UCSD-AML1 (cell line): ENCODE data around the gene ATP8B1.

Source experiments
- DNase-seq: peaks from one replicate; lab custom pipeline; 2025; ENCODE audit not compliant: unreplicated experiment; lab: John Stamatoyannopoulos, UW

Gene ATP8B1

GRCh38 chr18:57794951-57795728 lies 8.0 kb downstream of the ATP8B1 start:
- no peak for DNase-seq

DNA sequence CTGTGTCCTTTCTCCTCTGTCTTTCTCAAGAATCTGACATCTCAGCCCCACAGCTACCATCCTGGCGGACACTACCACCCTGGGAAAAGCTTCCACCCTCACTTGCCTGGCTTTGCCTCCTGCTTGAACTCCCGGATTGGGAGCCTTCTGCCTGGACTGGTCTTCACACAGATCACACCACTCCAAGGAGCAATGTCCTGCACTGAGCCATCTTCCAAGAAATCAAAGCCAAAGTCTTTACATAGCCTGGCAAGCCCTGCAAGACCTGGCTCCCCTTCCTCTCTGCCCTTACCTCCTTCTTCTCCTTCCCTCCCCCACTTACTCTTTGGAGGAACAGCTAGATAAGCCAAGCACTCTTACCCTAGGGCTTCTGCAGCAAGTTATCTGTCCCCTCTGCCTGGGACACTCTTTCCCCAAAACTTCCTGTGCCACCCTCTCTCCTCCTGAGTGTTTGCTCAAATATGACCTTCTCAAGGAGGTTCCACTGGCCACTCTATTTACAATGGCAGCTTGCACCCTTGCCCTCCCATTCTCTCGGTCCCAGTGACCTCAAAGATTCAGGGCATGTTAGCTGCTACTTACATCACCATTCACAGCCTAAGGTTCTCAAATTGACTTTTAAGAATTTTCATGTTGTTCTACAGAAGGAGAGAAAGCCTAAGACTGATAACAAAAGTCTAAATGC lies 9.7 kb downstream of the ATP8B1 start:
- no peak for DNase-seq

DNA sequence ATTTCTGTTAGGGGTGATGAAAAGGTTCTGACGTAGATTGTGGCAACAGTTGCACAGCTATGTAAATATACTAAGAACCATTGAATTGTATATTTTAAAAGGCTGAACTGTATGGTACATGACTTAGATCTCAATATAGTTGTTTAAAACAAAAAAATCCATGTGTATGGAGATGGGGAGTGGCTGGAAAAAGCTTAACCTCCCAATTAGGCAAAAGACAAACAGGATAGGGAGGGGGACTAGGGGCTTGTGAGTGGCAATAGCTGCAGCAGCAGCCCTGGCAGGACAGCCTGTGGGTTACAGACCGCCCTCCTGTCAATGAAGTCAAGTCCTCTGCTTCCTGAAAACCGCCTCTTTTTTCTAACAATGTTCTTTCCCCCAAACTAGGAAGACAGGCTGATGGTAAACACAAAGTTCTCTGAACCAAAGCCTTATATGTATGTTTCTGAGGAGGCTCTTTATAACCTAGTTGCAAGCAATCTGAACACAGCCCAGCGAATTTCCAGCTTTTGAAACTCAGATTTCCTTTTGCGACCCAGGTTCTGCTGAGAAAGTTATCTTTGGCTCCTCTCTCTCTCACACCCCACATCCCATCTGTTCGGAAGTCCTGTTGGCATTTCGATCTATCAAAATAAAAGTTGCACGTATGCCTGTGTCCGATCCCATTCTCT lies 10.3 kb downstream of the ATP8B1 start:
- no peak for DNase-seq

- no peak for DNase-seq
These were observed 11.2 kb downstream of the ATP8B1 start for GRCh38 chr18:57791911-57792310.

GRCh38 chr18:57791192-57791591 lies 11.9 kb downstream of the ATP8B1 start:
- no peak for DNase-seq

- no peak for DNase-seq
These were observed 12.8 kb downstream of the ATP8B1 start for GRCh38 chr18:57790316-57790715.

- no peak for DNase-seq
These were observed 13.4 kb downstream of the ATP8B1 start for GRCh38 chr18:57789759-57790158.

DNA sequence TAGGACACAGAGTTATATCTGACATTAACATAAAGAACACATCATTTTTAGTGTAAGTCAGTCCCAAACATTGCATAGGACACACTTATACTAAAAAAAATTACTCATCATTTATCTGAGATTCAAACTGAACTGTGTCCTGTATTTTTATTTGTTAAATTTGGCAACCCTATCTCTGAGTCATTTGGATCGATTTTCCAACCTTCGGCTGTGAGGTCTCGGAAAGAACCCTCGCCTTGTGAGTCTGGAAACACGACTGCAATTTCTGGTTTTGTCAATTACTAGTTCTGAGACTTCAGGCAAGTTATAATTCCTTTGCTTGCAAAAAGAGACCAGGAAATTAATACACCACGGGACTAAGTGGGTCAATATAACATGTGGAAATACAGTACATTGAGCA lies 14.0 kb downstream of the ATP8B1 start:
- DNase-seq = no peak

DNA sequence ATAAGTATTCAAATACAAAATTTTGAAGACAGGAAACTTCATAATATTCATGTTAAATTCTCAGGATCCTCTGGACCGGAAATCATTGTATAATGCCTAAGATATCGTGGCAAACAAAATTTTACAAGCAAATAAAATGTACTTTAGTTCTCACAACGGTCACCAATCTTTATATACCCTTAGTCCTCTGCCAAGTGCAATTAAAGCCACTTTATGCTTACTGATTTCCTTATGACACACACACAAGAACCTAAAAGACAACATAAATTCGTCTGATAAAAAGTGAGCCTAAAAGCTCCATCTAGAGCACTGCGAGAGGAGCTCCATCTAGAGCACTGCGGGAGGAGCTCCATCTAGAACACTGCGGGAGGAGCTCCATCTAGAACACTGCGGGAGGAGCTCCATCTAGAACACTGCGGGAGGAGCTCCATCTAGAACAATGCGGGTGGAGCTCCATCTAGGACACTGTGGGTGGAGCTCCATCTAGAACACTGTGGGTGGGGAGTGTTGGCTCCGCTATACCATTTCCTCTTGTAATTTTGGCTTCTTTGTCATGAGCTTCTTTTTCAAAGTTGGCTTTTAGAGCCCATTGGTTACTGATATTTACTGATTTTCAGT lies 15.9 kb downstream of the ATP8B1 start:
- DNase-seq = no peak

- DNase-seq = no peak
These were observed 17.2 kb downstream of the ATP8B1 start for GRCh38 chr18:57785751-57786437.

DNA sequence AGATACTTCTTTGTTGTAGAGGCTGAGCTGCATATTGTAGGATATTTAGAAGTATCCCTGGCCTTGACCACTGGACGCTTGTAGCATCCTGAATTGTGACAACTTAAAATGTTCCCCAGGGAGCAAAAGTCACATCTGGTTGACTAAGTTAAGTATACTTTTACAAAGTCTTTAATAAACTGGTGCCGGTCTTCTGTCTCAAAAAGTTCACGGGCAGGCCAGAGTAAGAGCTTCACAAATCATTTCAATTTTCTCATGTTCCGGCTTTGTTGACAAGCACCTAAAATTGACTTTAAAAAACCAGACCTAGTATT lies 18.4 kb downstream of the ATP8B1 start:
- no peak for DNase-seq

GRCh38 chr18:57784034-57784800 lies 18.9 kb downstream of the ATP8B1 start:
- no peak for DNase-seq

DNA sequence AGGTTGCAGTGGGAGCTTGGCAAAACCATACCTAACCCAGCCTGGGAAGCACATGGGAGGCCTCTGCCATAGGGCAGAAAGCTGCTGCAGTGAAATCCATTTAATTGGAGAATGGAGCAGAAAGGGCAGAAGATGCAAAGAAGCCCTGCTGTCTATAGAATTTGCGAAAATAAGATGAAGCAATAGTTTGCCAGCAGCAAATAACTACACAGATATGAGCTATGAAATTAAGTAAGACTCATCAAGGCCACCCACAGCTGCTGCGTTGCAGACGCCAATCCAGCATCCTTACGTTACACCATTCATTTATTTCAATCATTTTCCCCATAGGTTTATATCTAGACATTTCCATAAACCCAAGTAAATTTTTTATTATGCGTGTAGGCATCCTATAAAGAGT lies 21.1 kb downstream of the ATP8B1 start:
- DNase-seq = no peak

- DNase-seq = no peak
These were observed 22.3 kb downstream of the ATP8B1 start for GRCh38 chr18:57780706-57781347.

DNA sequence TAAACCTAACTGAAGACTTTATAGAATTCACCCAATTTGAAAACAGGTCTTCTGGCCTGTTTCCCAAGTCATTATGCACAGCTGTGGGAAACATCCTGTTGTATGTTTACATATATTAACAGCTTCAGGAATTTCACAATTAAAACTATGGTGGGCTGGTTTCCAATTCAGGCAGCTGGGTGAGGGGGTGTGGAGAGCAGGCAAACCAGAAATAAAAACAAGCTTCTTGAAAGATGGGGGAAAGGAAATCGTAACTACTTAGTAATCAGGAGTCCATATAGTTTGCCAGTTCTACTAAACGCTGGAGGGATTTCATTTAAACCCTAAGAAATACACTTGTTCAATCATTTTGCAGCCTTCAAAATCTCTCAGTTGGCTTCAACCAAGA lies 22.8 kb downstream of the ATP8B1 start:
- DNase-seq = no peak

DNA sequence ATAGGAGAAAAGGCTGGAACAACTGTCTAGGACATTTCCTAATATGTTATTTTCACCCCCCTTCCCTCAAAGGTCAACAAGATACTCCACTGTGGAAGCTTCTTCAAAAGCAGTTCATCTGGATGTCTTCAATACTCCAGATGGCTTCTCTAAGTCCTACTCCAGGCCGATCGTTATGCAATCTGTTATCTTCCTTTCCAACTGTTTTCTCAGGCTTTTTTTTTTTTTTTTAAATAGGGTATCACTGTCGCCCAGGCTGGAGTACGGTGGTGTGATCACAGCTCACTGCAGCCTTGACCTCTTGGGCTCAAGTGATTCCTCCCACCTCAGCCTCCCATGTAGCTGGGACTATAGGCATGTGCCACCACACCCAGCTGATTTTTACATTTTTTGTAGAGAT lies 26.3 kb downstream of the ATP8B1 start:
- no peak for DNase-seq

- DNase-seq = no peak
These were observed 26.8 kb downstream of the ATP8B1 start for GRCh38 chr18:57776354-57776753.

- no peak for DNase-seq
These were observed 27.2 kb downstream of the ATP8B1 start for GRCh38 chr18:57775937-57776336.

- no peak for DNase-seq
These were observed 30.7 kb downstream of the ATP8B1 start for GRCh38 chr18:57772387-57772799.

DNA sequence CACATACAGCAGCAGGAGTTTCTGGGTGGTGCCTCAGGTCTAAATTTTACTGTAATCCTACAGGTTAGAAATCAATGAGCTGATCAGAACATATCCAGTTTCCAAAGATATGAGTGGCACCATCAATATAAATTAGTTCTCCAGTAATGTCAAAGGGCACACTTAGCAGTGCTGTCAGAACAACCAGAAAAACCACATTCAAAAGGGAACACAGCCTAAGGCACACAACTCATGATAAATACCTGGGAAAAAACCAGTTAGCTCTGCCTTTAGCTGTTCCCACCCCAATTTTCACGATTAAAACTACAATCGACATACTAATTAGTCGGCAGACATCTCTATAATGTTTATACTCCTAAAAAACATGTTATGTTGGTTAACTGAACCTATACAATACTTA lies 31.5 kb downstream of the ATP8B1 start:
- no peak for DNase-seq
